ENCODE data around the gene HORMAD1. TPM values are rescaled to one million over a fixed set of nuclear protein-coding genes. Genes with fewer than 3 reads are reported as not detected.
"Not testable (repeated sequence)": the region's sequence is repeated elsewhere in the genome, so short reads cannot be mapped to it uniquely, and the experiment has no call there.

Gene HORMAD1, protein sequence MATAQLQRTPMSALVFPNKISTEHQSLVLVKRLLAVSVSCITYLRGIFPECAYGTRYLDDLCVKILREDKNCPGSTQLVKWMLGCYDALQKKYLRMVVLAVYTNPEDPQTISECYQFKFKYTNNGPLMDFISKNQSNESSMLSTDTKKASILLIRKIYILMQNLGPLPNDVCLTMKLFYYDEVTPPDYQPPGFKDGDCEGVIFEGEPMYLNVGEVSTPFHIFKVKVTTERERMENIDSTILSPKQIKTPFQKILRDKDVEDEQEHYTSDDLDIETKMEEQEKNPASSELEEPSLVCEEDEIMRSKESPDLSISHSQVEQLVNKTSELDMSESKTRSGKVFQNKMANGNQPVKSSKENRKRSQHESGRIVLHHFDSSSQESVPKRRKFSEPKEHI
- total RNA-seq = under 1 TPM; 0.62 to 0.69 TPM

DNA sequence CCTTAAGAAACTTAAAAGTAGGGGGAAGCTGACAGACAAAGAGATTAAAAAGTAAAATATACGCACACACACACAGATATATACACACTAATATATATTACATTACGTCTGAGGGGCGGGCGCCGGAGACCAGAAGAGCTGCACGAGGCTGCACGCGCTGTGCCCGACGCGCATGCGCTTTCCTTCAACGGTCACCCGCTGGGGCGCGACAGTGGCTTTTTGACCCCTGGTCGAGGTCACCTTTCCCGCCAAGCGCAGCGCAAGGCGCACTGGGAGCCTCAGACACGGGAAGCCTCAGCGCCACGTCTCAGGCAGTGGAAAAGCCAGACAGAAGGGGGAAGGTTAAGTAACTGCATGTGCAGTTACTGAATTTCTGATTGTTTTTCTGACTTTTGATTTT, at the start of gene HORMAD1:
TSS of gene HORMAD1 (minus strand) at position 193 of the 400 bp plus-strand sequence. CDS start 1,390 bp downstream, outside the sequence.
- Mint-ChIP-seq H3K4me1 (no peaks in the 10 kb centered on the region), H3K27ac (no peak within 1 kb of the TSS), H3K9me3 (no peaks in the 10 kb centered on the region), H3K27me3 (peaks cover 2% of the 10 kb centered on the region), H3K4me3 (no peak within 1 kb of the TSS), H3K36me3 (peaks cover 2% of the 10 kb centered on the region)
- POLR2A ChIA-PET = no interaction called here
- DNase-seq (no peak), ATAC-seq (ENCODE audit: low read depth) (no peak)

DNA sequence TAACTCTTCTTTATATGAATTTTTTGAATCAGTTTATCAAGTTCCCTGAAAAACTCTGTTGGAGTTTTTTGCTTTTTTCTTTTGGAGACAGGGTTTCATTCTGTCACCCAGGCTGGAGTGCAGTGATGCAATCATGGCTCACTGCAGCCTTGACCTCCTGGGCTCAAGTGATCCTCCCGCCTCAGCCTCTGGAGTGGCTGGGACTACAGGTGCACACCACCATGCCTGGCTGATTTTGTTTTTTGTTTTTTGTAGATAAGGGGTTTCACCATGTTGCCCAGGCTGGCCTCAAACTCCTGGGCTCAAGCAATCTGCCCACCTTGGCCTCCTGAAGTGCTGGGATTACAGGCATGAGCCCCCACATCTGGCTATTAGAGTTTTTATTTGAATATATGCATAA, 47.0 kb upstream of the HORMAD1 start:
- Mint-ChIP-seq H3K36me3 (peaks cover 10% of the 10 kb centered on the region), H3K4me1 (peaks cover 35% of the 10 kb centered on the region)
- ATAC-seq (ENCODE audit: low read depth); H3K27ac Mint-ChIP-seq; H3K27me3 Mint-ChIP-seq; POLR2A ChIA-PET; H3K9me3 Mint-ChIP-seq; DNase-seq; H3K4me3 Mint-ChIP-seq: not testable (repeated sequence)

DNA sequence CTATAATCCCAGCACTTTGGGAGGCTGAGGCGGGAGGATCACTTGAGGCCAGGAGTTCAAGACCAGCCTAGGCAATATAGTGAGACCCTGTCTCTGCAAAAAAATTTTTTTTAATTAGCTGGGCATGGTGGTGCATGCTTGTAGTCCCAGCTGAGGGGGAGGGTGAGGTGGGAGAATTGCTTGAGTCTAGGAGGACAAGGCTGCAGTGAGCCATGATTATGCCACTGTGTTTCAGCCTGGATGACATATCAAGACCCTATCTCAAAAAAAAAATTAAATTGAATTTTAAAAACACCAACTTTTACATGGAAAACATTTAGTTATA, 45.2 kb upstream of the HORMAD1 start:
- POLR2A ChIA-PET = interaction anchor here (0.6 to 1.5 kb wide), 8 partner anchors 38 to 402 kb away, joined by 3 to 8 read pairs (median 3); partner anchors contain the start of gene RPRD2
- Mint-ChIP-seq H3K36me3 (peaks cover 20% of the 10 kb centered on the region), H3K4me3 (peak overlapping the region; percentile 85), H3K4me1 (peaks cover 31% of the 10 kb centered on the region), H3K27ac (peak overlapping the region; percentile 91)
- not testable (repeated sequence) for H3K27me3 Mint-ChIP-seq; ATAC-seq (ENCODE audit: low read depth); H3K9me3 Mint-ChIP-seq
- peak; percentile 30 for DNase-seq

DNA sequence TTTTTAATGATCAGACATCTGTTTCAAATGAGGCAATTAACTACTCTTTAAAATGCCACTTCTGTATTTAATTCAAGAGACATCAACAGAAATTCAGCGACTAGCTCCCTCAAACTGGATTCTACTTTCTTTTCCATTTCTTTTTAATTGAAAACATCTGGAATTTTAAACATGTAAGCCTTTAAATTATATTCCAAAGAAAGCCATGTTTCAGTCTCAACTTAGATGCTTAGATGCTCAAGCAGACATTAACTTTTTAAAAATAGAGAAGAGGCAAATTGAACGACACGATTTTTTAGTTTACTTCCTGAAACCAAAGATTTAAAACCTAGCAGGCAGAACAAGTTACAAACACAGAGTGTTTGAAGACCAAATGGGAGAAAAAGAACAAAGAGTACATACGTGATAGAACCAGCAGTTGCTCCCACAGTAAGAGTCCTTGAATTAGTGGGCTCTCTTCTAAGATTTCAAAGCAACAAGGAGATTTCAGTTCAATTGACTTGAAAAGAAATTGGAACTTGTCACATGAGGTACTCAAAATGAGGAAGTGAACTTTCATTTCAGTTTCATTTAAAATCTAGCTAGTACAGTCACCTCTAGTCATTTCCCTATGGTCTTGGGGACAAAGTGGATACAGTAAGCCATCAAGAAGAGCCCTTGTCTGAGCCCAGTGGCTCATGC, 44.7 kb upstream of the HORMAD1 start, which contains the start of gene CTSS:
TSS of gene CTSS (minus strand) at position 483 of the 681 bp plus-strand sequence. CDS start 1,015 bp downstream, outside the sequence.
- POLR2A ChIA-PET = interaction anchor here (0.5 to 1.5 kb wide), 7 partner anchors 39 to 532 kb away, joined by 3 to 8 read pairs (median 3); no protein-coding TSS in a partner anchor
- Mint-ChIP-seq H3K27me3 (no peaks in the 10 kb centered on the region), H3K36me3 (peaks cover 25% of the 10 kb centered on the region), H3K9me3 (no peaks in the 10 kb centered on the region), H3K4me1 (peaks cover 26% of the 10 kb centered on the region), H3K4me3 (peak within 1 kb of the TSS; percentile 85), H3K27ac (peak within 1 kb of the TSS; percentile 91)
- DNase-seq = no peak
- ATAC-seq (ENCODE audit: low read depth) = peak; percentile 81

DNA sequence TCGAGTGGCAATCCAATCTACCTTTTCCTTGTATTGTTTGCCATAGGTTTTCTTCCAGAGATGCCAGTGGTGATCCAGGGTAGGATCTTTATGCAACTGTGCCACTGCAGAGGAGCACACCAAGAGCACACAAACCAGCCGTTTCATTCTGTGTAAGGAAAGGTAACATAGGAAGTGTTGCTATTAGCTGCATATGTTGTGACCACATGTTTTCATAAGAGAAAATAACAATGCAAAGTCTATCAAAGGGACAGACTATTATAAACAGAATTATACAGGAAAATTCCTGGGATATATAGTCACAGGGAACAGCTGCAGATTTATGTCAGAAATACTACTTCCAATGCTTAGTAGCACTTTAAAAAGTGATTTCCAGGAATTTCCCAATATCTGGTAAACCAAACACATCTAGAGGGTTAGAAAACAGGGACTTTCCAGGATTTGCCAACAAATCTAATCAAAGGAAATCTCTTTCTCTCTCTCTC, 44.0 kb upstream of the HORMAD1 start:
- Mint-ChIP-seq H3K27ac (peak overlapping the region; percentile 91), H3K4me1 (peaks cover 26% of the 10 kb centered on the region), H3K4me3 (peak overlapping the region; percentile 85), H3K9me3 (no peaks in the 10 kb centered on the region), H3K27me3 (no peaks in the 10 kb centered on the region), H3K36me3 (peaks cover 31% of the 10 kb centered on the region)
- POLR2A ChIA-PET = interaction anchor here (0.5 to 1.5 kb wide), 5 partner anchors 12 to 533 kb away, joined by 3 to 8 read pairs (median 3); no protein-coding TSS in a partner anchor
- DNase-seq (no peak), ATAC-seq (ENCODE audit: low read depth) (peak; percentile 26)

DNA sequence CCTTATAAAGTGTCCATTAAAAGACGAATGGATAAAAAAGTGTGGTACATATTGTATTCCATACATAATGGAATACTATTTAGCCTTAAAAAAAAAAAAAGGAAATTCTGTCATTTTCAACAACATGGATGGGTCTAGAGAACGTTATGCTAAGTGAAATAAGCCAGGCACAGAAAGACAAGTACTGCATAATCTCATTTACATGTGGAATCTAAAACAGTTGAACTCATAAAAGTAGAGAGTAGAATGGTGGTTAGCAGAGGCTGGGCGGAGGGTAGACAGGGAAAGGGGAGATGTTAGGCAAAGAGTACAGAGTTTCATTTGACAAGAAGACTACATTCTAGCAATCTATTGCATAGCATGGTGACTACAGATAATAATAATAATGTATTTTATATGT, 42.3 kb upstream of the HORMAD1 start:
- peaks cover 26% of the 10 kb centered on the region for H3K4me1 Mint-ChIP-seq
- POLR2A ChIA-PET = no interaction called here
- H3K4me3 Mint-ChIP-seq = peak overlapping the region; percentile 25
- no peaks in the 10 kb centered on the region for H3K27me3 Mint-ChIP-seq
- no peak for ATAC-seq (ENCODE audit: low read depth)
- H3K9me3 Mint-ChIP-seq = no peaks in the 10 kb centered on the region
- DNase-seq = no peak
- peak overlapping the region; percentile 28 for H3K27ac Mint-ChIP-seq
- peaks cover 37% of the 10 kb centered on the region for H3K36me3 Mint-ChIP-seq

DNA sequence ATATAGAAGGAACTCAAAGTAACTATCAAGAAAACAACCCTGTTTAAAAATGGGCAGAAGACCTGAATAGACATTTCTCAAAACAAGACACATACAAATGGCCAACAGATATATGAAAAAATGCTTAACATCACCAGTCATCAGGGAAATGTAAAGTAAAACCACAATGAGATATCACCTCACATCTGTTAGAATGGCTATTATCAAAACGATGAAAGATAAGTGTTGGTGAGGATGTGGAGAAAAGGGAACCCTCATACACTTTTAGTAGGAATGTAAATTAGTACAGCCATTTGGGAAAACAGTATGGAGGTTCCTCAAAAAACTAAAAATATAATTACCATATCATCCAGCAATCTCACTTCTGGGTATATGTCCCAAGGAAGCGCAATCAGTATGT, 41.9 kb upstream of the HORMAD1 start:
- Mint-ChIP-seq H3K36me3 (peaks cover 38% of the 10 kb centered on the region), H3K4me1 (peaks cover 26% of the 10 kb centered on the region)
- POLR2A ChIA-PET = no interaction called here

DNA sequence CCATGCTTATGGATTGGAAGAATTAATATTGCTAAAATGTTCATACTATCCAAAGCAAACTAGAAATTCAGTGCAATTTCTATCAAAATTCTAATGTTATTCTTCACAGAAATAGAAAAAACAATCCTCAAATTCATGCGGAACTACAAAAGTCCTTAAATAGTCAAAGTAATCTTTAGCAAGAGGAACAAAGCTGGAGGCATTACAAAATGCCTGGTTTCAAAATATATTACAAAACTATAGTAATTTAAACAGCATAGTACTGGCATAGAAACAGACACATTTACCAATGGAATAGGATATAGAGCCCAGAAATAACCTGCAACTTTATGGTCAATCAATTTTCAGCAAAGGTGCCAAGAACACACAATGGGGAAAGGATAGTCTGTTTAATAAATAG, 41.1 kb upstream of the HORMAD1 start:
- peaks cover 42% of the 10 kb centered on the region for H3K36me3 Mint-ChIP-seq

More for the DNA sequence above, 41.9 kb upstream of the HORMAD1 start:
- DNase-seq (no peak), ATAC-seq (ENCODE audit: low read depth) (no peak)
- H3K27me3 Mint-ChIP-seq = no peaks in the 10 kb centered on the region
- H3K27ac Mint-ChIP-seq = no peak overlapping the region
- H3K9me3 Mint-ChIP-seq = no peaks in the 10 kb centered on the region
- H3K4me3 Mint-ChIP-seq = peak overlapping the region; percentile 25

DNA sequence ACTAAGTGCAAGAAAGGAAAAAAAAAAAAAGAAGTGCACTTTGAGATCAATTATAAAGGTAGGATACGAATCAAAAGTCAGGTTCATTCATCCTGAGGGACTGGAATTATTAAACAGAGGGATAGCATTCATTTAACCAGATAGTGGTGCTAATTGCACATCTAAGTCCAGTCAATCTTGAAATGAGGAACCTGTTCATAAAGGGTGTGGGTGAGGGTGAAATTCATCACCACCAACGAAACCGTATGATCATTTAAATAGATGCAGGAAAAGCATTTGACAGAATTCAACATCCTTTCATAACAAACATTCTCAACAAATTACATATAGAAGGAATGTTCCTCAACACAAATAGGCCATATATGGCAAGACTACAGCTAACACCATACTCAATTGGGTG, 39.3 kb upstream of the HORMAD1 start:
- ATAC-seq (ENCODE audit: low read depth) (no peak), DNase-seq (no peak)
- Mint-ChIP-seq H3K4me1 (peaks cover 21% of the 10 kb centered on the region), H3K27me3 (no peaks in the 10 kb centered on the region), H3K4me3 (no peak overlapping the region), H3K36me3 (peaks cover 44% of the 10 kb centered on the region), H3K27ac (no peak overlapping the region), H3K9me3 (no peaks in the 10 kb centered on the region)
- POLR2A ChIA-PET = no interaction called here

More for the DNA sequence above, 41.1 kb upstream of the HORMAD1 start:
- H3K4me1 Mint-ChIP-seq = peaks cover 26% of the 10 kb centered on the region
- H3K27ac Mint-ChIP-seq = no peak overlapping the region
- H3K9me3 Mint-ChIP-seq = no peaks in the 10 kb centered on the region
- DNase-seq = no peak
- POLR2A ChIA-PET = no interaction called here
- no peak overlapping the region for H3K4me3 Mint-ChIP-seq
- no peak for ATAC-seq (ENCODE audit: low read depth)
- no peaks in the 10 kb centered on the region for H3K27me3 Mint-ChIP-seq

DNA sequence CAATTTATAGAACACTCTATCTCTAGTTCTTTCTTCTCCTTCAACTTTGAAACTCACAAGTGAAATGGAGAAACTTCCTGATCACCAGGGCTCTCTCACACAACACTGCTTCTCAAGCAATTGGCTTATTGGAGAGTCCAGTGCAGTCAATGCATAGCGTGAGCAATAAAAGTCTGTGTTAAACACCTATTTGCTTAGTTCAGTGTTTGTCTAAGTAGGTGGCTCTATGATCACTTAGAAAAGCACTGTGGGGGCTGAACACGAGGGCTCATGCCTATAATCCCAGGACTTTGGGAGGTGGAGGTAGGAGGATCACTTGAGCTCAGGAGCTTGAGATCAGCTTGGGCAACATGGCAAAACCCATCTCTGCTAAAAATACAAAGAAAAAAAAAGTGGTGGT, 32.7 kb upstream of the HORMAD1 start:
- H3K36me3 Mint-ChIP-seq = peaks cover 24% of the 10 kb centered on the region
- POLR2A ChIA-PET = no interaction called here
- no peak overlapping the region for H3K27ac Mint-ChIP-seq
- no peaks in the 10 kb centered on the region for H3K27me3 Mint-ChIP-seq
- no peaks in the 10 kb centered on the region for H3K9me3 Mint-ChIP-seq
- DNase-seq (no peak), ATAC-seq (ENCODE audit: low read depth) (no peak)
- H3K4me1 Mint-ChIP-seq = peaks cover 3% of the 10 kb centered on the region
- no peak overlapping the region for H3K4me3 Mint-ChIP-seq

DNA sequence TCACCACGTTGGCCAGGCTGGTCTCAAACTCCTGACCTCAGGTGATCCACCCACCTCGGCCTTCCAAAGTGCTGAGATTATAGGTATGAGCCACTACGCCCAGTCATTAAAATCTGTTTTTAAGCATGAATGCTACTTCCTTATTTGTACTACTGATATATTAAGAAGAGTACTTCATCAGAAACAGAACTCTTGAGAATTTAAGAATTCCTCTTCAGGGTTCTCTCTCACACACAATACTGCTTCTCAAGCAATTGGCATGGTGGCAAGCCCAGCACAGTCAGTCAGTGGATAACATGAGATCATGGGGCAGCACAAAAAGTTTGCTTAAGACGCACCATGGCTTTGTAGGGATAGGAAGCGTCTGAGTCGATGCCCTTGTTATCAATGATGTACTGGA, 30.7 kb upstream of the HORMAD1 start:
- Mint-ChIP-seq H3K4me3 (no peak overlapping the region), H3K36me3 (peaks cover 17% of the 10 kb centered on the region), H3K9me3 (no peaks in the 10 kb centered on the region), H3K27me3 (no peaks in the 10 kb centered on the region), H3K27ac (no peak overlapping the region), H3K4me1 (peaks cover 3% of the 10 kb centered on the region)
- ATAC-seq (ENCODE audit: low read depth) (no peak), DNase-seq (no peak)
- POLR2A ChIA-PET = no interaction called here

DNA sequence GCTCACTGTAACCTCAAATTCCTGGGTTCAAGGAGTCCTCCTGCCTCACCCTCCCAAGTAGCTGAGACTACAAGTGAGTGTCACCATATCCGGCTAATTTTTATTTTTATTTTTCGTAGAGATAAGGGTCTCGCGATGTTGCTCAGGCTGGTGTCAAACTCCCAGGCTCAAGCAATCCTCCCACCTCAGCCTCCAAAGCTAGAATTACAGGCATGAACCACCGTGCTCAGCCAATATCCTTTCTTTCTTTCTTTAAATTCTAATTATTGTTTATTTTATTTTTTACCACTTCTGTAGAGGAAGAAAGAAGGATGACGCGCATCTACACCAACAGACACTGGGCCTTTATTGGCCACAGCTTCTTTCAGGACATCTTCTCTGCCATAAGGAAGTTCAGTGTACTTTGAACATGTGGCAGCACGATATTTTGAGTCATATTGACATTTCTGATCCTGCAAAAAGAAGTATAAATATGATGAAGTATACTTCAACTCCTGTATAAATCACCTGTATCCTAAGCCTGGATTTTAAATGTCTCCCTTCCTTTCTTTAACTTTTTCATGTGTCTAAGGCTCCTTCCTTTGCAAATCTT, 29.1 kb upstream of the HORMAD1 start:
- POLR2A ChIA-PET = no interaction called here
- H3K27me3 Mint-ChIP-seq = no peaks in the 10 kb centered on the region
- H3K27ac Mint-ChIP-seq = no peak overlapping the region
- ATAC-seq (ENCODE audit: low read depth) (no peak), DNase-seq (no peak)
- H3K4me1 Mint-ChIP-seq = peaks cover 3% of the 10 kb centered on the region
- no peak overlapping the region for H3K4me3 Mint-ChIP-seq
- no peaks in the 10 kb centered on the region for H3K9me3 Mint-ChIP-seq
- peaks cover 13% of the 10 kb centered on the region for H3K36me3 Mint-ChIP-seq

DNA sequence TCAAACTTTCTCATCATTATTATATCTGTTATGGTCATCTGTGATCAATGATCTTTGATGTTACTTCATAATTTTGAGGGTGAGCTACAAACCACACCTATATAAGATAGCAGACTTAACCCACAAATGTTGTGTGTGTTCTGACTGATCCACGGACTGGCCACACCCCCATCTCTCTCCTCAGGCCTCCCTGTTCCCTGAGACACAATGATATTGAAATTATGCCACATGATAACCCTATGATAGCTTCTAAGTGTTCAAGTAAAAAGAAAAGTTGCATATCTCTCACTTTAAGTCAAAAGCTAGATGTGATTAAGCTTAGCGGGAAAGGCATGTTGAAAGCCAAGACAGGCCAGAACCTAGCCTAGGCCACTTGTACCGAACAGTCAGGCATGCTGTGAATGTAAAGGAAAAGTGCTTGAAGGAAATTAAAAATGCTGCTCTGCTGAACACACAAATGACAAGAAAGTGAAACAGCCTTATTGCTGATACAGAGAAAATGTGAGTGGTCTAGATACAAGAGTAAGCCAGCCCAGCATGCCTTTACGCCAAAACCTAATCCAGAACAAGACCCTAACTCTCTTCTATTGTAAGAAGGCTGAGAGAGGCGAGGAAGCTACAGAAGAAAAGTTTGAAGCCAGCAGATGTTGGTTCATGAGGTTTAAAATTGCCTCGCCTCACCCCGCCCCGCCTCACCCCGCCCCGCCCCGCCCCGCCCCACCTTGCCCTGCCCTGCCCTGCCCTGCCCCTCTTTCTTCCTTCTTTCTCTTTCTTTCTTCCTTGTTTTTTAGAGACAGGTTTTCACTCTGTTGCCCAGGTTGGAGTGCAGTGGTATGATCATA, 28.4 kb upstream of the HORMAD1 start:
- H3K36me3 Mint-ChIP-seq = peaks cover 13% of the 10 kb centered on the region
- ATAC-seq (ENCODE audit: low read depth) = no peak
- no peak overlapping the region for H3K27ac Mint-ChIP-seq

More for the DNA sequence above, 28.4 kb upstream of the HORMAD1 start:
- POLR2A ChIA-PET = no interaction called here
- Mint-ChIP-seq H3K9me3 (no peaks in the 10 kb centered on the region), H3K27me3 (no peaks in the 10 kb centered on the region), H3K4me1 (peaks cover 3% of the 10 kb centered on the region), H3K4me3 (no peak overlapping the region)
- no peak for DNase-seq

Measured in activated naive CD8-positive, alpha-beta T cell treated with anti-CD3 and anti-CD28 coated beads, Interleukin-2, amount 10 ng/mL, durations not matched to agents 7 days and 5 days (primary cell).